Skin of body (tissue), 2 donors: ENCODE measurements around the gene DNPH1. TPM values are rescaled to one million over a fixed set of nuclear protein-coding genes. Genes with fewer than 3 reads are reported as not detected.

Source experiments
- DNase-seq: peaks from one replicate; lab custom pipeline; 2025; lab: John Stamatoyannopoulos, UW
- total RNA-seq: library from RNA; depleted of rRNA; stranded (reverse); fragments of >200 nt; gene quantifications from one replicate; pipeline ENCODE4 v1.2.3, GENCODE V29; 2014

The DNPH1 gene
- total RNA-seq, result 26.3 TPM

GRCh38 chr6:43228951-43229802 is at the start of gene DNPH1:
Gene DNPH1 (minus strand): TSS chr6:43229481. CDS start chr6:43229456, 25 bp downstream.
- DNase-seq, result peak; percentile 22

- no peak for DNase-seq
Measured at GRCh38 chr6:43278524-43279078, 49.3 kb upstream of the DNPH1 start.

DNA sequence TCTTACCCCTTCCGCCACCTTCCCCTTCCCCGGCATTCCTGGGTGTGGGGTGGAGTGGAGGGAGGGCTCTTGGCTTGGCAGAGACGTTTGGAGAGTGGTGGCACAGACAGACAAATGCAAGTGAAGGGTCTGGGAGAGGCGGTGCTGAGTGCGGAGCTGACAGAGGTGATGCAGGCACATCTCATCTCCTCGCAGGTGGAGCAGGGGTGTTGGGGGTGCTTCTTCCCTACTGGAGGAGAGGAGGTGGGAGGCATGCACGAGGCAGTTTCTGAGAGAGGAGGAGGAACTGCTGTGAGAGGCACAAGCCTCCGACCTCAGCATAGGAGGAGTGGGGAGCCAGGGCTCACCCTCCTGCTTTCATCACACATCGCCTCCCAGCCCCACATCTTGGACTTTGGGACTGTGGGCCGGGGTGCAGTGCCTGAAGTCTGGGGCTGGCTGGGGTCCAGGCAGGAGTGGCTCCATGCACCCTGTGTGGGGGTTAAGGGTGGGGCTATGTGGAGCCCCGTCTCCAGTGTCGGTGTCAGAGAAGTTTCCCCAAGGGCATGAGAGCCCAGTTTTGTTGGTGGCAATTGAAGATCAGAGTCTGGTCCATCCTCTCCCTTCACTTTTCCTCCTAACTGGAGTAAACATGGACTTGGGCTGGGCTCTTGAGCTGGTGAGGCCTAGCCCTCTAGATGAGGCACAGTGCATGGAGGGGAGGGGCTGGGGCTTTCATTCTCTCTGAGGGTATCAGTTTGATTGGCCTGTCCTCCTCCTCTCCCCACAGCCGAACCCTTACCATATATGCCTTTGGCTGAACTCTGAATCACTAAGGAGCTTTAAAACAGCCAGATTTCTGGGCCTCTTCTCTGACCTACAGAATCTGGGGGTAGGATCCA is 48.6 kb upstream of the DNPH1 start:
- DNase-seq, result no peak

DNA sequence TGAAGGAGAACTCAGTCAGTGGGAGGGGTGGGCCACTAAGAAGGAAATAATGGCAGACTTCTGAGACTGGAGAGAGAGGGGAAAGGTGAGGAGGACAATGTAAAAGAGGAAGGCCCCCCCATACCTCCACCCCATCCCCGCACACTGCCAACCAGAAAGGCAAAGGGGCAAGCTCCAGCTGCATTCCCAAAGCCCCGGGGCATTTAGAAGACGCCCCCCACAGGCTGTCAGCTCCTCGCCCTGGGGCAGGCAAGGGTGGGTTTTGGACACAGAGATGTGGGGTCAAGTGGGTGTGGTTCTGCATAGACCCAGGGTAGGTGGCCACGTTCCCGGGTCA is 48.0 kb upstream of the DNPH1 start:
- DNase-seq, result no peak

DNA sequence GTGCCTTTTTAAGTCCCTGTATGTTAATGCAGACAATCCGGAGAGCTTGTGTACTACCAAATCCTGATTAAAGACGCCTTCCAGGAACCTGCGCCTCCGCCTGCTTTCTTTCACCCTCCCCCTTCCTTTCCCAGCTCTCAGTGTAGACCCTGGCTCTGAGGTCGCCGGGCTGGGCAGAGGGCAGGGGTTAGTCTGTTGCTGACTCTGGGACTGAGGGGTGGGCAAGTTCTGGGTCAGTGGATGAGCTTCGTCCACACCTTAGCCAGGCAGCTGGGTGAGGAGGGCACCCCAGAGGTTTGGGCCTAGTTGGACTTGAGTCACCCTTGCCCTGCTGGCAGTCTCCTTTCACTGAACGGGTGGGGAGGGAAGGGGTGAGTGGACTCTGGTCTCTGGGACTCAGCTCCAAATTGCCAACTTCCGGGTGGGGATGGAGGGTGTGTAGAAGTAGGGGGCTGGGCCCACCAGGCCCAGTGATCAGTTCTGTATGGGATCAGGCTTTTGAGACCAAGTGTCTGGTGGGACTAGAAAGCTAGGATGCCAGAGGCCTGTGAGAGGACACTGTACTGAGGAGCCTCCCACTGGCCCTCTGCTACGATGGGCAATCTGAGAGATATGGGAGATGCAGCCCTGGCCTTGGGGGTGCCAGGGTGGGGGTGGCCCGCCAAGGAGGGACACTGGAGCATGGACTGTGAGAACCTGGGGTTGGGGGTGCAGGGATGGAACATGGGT is 47.5 kb upstream of the DNPH1 start:
- DNase-seq, result no peak

DNA sequence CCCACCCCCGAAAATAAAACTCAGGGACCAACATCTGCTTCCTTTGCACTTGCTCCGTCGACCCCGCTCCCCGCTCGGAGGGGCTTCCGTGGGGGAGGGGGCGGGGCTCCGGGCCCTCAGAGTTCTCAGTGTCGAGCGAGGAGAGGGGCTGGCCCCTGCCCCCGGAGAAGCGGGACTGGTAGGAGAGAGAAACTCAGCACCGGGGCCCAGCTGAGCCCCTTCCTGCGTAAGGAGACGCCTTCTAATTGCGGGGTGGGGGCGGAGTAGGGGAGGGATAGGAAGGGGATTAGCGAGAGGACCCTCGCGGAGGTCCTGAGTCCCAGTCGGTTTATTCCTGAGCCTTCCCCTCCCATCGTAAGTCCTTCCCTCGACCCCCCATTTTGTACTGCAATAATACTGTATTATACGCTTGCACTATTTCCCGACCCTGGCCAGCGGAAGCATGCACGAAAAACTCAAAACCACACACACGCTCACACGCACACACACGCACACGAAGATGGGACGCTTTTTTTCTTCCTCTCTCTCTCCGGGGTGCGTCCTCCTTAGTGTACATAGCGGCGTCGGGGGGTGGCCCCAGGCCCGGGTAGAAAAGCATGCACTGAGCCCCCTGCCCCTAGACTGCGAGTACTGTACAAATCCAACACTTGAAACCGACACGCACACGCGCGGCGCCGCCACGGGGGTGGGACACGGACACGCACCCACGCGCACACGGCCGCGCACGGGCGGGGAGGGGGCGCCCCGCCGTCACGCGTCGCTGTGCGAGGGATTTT is 46.7 kb upstream of the DNPH1 start:
- DNase-seq, result no peak

- no peak for DNase-seq
Measured at GRCh38 chr6:43274916-43275597, 45.8 kb upstream of the DNPH1 start.

- no peak for DNase-seq
Measured at GRCh38 chr6:43274127-43274915, 45.0 kb upstream of the DNPH1 start.

- DNase-seq, result no peak
Measured at GRCh38 chr6:43273707-43274106, 44.4 kb upstream of the DNPH1 start.

- DNase-seq, result no peak
Measured at GRCh38 chr6:43271944-43272343, 42.7 kb upstream of the DNPH1 start.

GRCh38 chr6:43271103-43271815 is 42.0 kb upstream of the DNPH1 start:
- no peak for DNase-seq

- no peak for DNase-seq
Measured at GRCh38 chr6:43269273-43270007, 40.2 kb upstream of the DNPH1 start.

DNA sequence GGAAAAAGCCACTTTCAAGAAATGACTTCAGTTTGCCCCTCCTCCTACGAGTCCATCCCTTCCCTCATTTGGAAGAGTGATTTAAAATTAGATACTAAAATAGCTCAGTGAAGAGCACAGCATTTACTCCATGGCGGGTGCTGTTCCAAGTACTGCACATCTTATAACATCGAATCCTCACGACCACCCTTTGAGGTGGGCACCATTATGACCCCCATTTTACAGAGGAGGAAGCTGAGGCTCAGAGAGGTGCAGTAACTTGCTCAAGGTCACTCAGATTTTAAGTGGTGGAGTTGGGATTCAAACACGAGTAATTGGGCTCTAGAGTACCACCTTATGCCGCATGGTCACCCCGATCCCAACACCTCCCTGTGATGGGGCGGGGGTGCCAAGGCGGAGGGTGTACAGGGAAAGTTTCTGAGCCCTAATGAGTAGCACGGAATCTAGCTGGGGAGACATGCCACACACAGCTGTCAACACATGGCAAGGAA is 39.5 kb upstream of the DNPH1 start:
- no peak for DNase-seq

DNA sequence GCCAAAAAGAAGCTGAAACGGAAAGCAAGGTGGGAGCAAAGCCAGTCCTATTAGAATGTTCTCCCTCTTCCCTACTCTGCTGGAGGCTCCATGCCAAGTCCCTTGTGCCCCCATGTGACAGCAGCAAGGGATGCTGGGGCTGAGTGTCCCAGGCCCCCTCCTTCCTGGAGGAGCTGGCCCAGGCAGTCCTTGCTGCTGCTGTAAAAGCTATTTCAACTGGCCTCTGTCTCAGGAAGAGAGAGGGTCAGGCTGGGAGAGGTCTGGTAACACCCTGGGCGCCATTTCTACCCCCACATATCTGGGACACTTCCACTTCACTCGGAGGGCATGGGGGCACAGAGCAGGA is 39.0 kb upstream of the DNPH1 start:
- DNase-seq, result no peak

DNA sequence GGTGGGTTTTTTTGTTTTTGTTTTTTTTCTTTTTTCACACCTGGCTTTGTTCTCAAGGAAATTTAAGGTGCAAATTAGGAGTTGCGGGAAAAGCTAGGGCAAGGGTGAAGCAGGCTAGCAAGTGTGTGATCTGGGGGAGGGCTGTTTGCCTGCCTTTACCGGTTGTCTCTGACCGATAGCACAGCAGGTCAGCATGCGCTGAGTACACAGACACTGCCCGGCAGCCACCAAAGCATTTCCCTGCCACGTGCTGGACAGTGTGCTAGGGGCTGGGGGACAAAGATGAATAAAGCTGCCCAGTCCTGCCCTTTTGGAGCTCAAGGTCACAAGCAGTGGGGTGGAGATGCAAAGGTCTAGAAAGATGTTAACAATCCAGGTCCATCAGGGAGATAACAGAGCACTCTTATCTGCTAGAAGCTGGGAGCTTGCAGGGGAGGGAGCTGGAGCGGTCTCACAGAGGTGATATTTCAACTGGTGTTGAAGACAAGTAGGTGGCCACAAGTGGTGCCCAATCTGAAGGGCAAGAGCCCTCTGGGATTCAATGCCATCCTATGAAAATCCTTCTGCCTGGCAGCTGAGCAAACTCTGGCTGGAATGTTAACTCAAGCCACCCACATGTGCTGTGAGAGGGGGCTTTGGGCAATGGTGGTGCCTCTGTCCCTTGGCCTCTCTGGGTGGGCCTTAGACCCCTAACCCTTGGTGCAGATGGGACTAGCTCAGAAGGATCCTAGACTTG is 38.5 kb upstream of the DNPH1 start:
- DNase-seq, result no peak

GRCh38 chr6:43265564-43265963 is 36.3 kb upstream of the DNPH1 start:
- no peak for DNase-seq

DNA sequence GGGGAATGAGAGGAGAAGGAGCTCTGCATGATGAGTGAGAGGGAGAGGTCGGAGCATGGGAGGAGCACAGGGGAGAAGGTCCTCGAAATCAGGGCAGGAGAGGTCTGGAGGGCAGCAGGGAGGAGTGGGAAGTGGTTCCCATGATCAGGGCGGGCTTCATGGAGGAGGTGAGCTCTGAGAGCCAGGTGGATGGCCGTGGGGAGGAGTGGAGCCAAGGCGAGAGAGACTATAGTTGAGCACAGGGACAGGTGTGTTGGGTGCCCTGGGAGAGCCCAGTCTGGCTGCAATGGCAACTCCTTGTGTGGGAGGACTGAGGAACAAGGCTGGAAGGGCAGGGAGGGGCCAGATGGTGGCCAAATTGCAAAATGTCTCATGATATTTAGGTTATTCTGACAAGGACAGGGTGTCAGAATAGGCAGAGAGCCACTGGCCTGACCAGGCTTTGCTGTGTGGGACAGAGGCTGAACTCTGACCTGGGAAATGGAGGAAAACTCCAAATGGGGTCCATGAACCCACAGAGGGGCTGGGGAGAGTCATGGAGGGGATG is 35.4 kb upstream of the DNPH1 start:
- no peak for DNase-seq
